Measurements from ENCODE around the gene LTN1. TPM values are rescaled to one million over a fixed set of nuclear protein-coding genes. Genes with fewer than 3 reads are reported as not detected.
"Not testable (repeated sequence)": the region's sequence is repeated elsewhere in the genome, so short reads cannot be mapped to it uniquely, and the experiment has no call there.

The LTN1 gene
- total RNA-seq, 1 experiment from 2014 or later = 18.5 TPM

GRCh38 chr21:28932717-28933116, 60.0 kb downstream of the LTN1 start:
- DNase-seq (ENCODE audit: low read depth) = no peak

GRCh38 chr21:28931708-28932372, 60.8 kb downstream of the LTN1 start:
- not testable (repeated sequence) for DNase-seq (ENCODE audit: low read depth)

- no peak for DNase-seq (ENCODE audit: low read depth)
Observed at GRCh38 chr21:28928578-28929420, 63.9 kb downstream of the LTN1 start.

- no peak for DNase-seq (ENCODE audit: low read depth)
Observed at GRCh38 chr21:28927130-28927529, 65.5 kb downstream of the LTN1 start.

GRCh38 chr21:28923439-28923975, 69.2 kb downstream of the LTN1 start:
- no peak for DNase-seq (ENCODE audit: low read depth)

- no peak for DNase-seq (ENCODE audit: low read depth)
Observed at GRCh38 chr21:28922368-28922767, 70.3 kb downstream of the LTN1 start.

- DNase-seq (ENCODE audit: low read depth) = no peak
Observed at GRCh38 chr21:28916150-28916893, 76.4 kb downstream of the LTN1 start.

- no peak for DNase-seq (ENCODE audit: low read depth)
Observed at GRCh38 chr21:28913071-28913470, 79.6 kb downstream of the LTN1 start.

GRCh38 chr21:28910280-28910887, 82.3 kb downstream of the LTN1 start:
- no peak for DNase-seq (ENCODE audit: low read depth)

GRCh38 chr21:28908351-28908750, 84.3 kb downstream of the LTN1 start:
- DNase-seq (ENCODE audit: low read depth) = no peak

GRCh38 chr21:28906841-28907240, 85.8 kb downstream of the LTN1 start:
- DNase-seq (ENCODE audit: low read depth) = no peak

- DNase-seq (ENCODE audit: low read depth) = no peak
Observed at GRCh38 chr21:28906236-28906635, 86.4 kb downstream of the LTN1 start.

- no peak for DNase-seq (ENCODE audit: low read depth)
Observed at GRCh38 chr21:28904961-28905435, 87.7 kb downstream of the LTN1 start.

GRCh38 chr21:28903448-28903847, 89.2 kb downstream of the LTN1 start:
- DNase-seq (ENCODE audit: low read depth) = no peak

- no peak for DNase-seq (ENCODE audit: low read depth)
Observed at GRCh38 chr21:28900481-28900880, 92.2 kb downstream of the LTN1 start.

GRCh38 chr21:28899744-28900143, 92.9 kb downstream of the LTN1 start:
- peak; percentile 12 for DNase-seq (ENCODE audit: low read depth)

GRCh38 chr21:28899220-28899619, 93.5 kb downstream of the LTN1 start:
- DNase-seq (ENCODE audit: low read depth) = no peak

- DNase-seq (ENCODE audit: low read depth) = peak; percentile 8
Observed at GRCh38 chr21:28893687-28894086, 99.0 kb downstream of the LTN1 start.

GRCh38 chr21:28892199-28893111, 100.2 kb downstream of the LTN1 start:
- DNase-seq (ENCODE audit: low read depth) = no peak

- no peak for DNase-seq (ENCODE audit: low read depth)
Observed at GRCh38 chr21:28885853-28886177, 106.9 kb downstream of the LTN1 start.
